ENCODE measurements around the gene CGB7. TPM values are rescaled to one million over a fixed set of nuclear protein-coding genes. Genes with fewer than 3 reads are reported as not detected.

The CGB7 gene
- total RNA-seq, 1 experiment from 2014 or later: 0.08 TPM

- Histone ChIP-seq H3K27me3 (replicated peaks) (no peaks in the 10 kb centered on the region), H3K27ac (no peak overlapping the region), H3K4me1 (replicated peaks) (no peaks in the 10 kb centered on the region), H3K4me3 (no peak overlapping the region), H3K9me3 (replicated peaks) (no peaks in the 10 kb centered on the region), H3K36me3 (peaks cover 87% of the 10 kb centered on the region)
- DNase-seq (ENCODE audit: low read depth in 1 of 2, low spot score in 2 of 2): no peak
These were observed 47.7 kb downstream of the CGB7 start for GRCh38 chr19:49009828-49010227.

GRCh38 chr19:49006905-49007304 lies 50.6 kb downstream of the CGB7 start:
- H3K9me3 ChIP-seq (replicated peaks): no peaks in the 10 kb centered on the region
- H3K4me1 ChIP-seq (replicated peaks): no peaks in the 10 kb centered on the region
- no peak overlapping the region for H3K27ac ChIP-seq
- H3K27me3 ChIP-seq (replicated peaks): no peaks in the 10 kb centered on the region
- DNase-seq (ENCODE audit: low read depth in 1 of 2, low spot score in 2 of 2): no peak
- H3K4me3 ChIP-seq: no peak overlapping the region
- peaks cover 87% of the 10 kb centered on the region for H3K36me3 ChIP-seq

- H3K27ac ChIP-seq: no peak overlapping the region
- DNase-seq (ENCODE audit: low read depth in 1 of 2, low spot score in 2 of 2): no peak
- H3K36me3 ChIP-seq: peaks cover 80% of the 10 kb centered on the region
These were observed 52.5 kb downstream of the CGB7 start for GRCh38 chr19:49004964-49005614.

More at GRCh38 chr19:49004964-49005614, 52.5 kb downstream of the CGB7 start:
- Histone ChIP-seq H3K9me3 (replicated peaks) (no peaks in the 10 kb centered on the region), H3K27me3 (replicated peaks) (no peaks in the 10 kb centered on the region), H3K4me3 (no peak overlapping the region), H3K4me1 (replicated peaks) (no peaks in the 10 kb centered on the region)

Other genes starting within 250 kb of the CGB7 start
- 31.2 and 32.8 TPM in 2 replicates for gene BCAT2, start 246.7 kb downstream of the CGB7 start, total RNA-seq (2014; rRNA removed; shearing (Covaris generic))
- gene HSD17B14, start 221.3 kb downstream of the CGB7 start, total RNA-seq (2014; rRNA removed; shearing (Covaris generic)): not detected in 2 replicates
- 3.5 and 11.8 TPM in 2 replicates for gene PLEKHA4, start 189.1 kb downstream of the CGB7 start, total RNA-seq (2014; rRNA removed; shearing (Covaris generic))
- 79.5 and 86.0 TPM in 2 replicates for gene PPP1R15A, start 185.3 kb downstream of the CGB7 start, total RNA-seq (2014; rRNA removed; shearing (Covaris generic))
- gene TULP2, start 159.0 kb downstream of the CGB7 start, total RNA-seq (2014; rRNA removed; shearing (Covaris generic)): not detected in 2 replicates
- gene NUCB1, start 157.4 kb downstream of the CGB7 start, total RNA-seq (2014; rRNA removed; shearing (Covaris generic)): 200 and 215 TPM in 2 replicates
- 0.16 and 1.7 TPM in 2 replicates for gene DHDH, start 124.0 kb downstream of the CGB7 start, total RNA-seq (2014; rRNA removed; shearing (Covaris generic))
- 57.4 and 75.1 TPM in 2 replicates for gene BAX, start 102.9 kb downstream of the CGB7 start, total RNA-seq (2014; rRNA removed; shearing (Covaris generic))
- gene FTL, start 92.4 kb downstream of the CGB7 start, total RNA-seq (2014; rRNA removed; shearing (Covaris generic)): 2,837 and 3,145 TPM in 2 replicates
- 19.5 and 38.2 TPM in 2 replicates for gene GYS1, start 64.4 kb downstream of the CGB7 start, total RNA-seq (2014; rRNA removed; shearing (Covaris generic))
- gene RUVBL2, start 63.9 kb downstream of the CGB7 start, total RNA-seq (2014; rRNA removed; shearing (Covaris generic)): 238 and 322 TPM in 2 replicates
- gene LHB, start 40.7 kb downstream of the CGB7 start, total RNA-seq (2014; rRNA removed; shearing (Covaris generic)): 0.34 TPM in 1 of 2 replicates, not detected in the other
- not detected in 2 replicates for gene CGB3, start 33.4 kb downstream of the CGB7 start, total RNA-seq (2014; rRNA removed; shearing (Covaris generic))
- not detected in 2 replicates for gene CGB2, start 25.9 kb downstream of the CGB7 start, total RNA-seq (2014; rRNA removed; shearing (Covaris generic))
- gene CGB1, start 20.9 kb downstream of the CGB7 start, total RNA-seq (2014; rRNA removed; shearing (Covaris generic)): 1.00 TPM in 1 of 2 replicates, not detected in the other
- not detected in 2 replicates for gene CGB5, start 13.9 kb downstream of the CGB7 start, total RNA-seq (2014; rRNA removed; shearing (Covaris generic))
- gene CGB8, start 8.6 kb downstream of the CGB7 start, total RNA-seq (2014; rRNA removed; shearing (Covaris generic)): 0.61 TPM in 1 of 2 replicates, not detected in the other
- gene NTF4, start 7.1 kb upstream of the CGB7 start, total RNA-seq (2014; rRNA removed; shearing (Covaris generic)): not detected in 2 replicates
- gene KCNA7, start 14.9 kb upstream of the CGB7 start, total RNA-seq (2014; rRNA removed; shearing (Covaris generic)): not detected in 2 replicates
- gene SNRNP70, start 27.7 kb upstream of the CGB7 start, total RNA-seq (2014; rRNA removed; shearing (Covaris generic)): 151 and 188 TPM in 2 replicates
- gene LIN7B, start 56.6 kb upstream of the CGB7 start, total RNA-seq (2014; rRNA removed; shearing (Covaris generic)): 15.9 and 21.6 TPM in 2 replicates
- gene C19orf73, start 61.4 kb upstream of the CGB7 start, total RNA-seq (2014; rRNA removed; shearing (Covaris generic)): 4.3 TPM in 1 of 2 replicates, not detected in the other
- gene PPFIA3, start 61.8 kb upstream of the CGB7 start, total RNA-seq (2014; rRNA removed; shearing (Covaris generic)): 3.4 and 3.6 TPM in 2 replicates
- gene HRC, start 97.6 kb upstream of the CGB7 start, total RNA-seq (2014; rRNA removed; shearing (Covaris generic)): not detected in 2 replicates
- gene TRPM4, start 100.0 kb upstream of the CGB7 start, total RNA-seq (2014; rRNA removed; shearing (Covaris generic)): 6.8 and 9.2 TPM in 2 replicates